GM12865 (cell line): ENCODE results near the gene AMDHD1.

Experiments
- DNase-seq: peaks from one replicate; pipeline ENCODE4 v3.0.0; 2010; ENCODE audit warnings: low read depth
- H3K4me3 ChIP-seq: 2 replicates; pipeline ENCODE4 v1.5.1; 2011; ENCODE audit warnings: mild to moderate bottlenecking, low read depth, low read length, control low read depth
- CTCF ChIP-seq: IDR thresholded peaks from 2 replicates; pipeline ENCODE4 v1.5.1; 2011; ENCODE audit warnings: low read length, control low read depth, low read depth, inconsistent platforms; ENCODE audit not compliant: insufficient read depth; ENCODE audit errors: missing control alignments

AMDHD1 gene

GRCh38 chr12:95980437-95980836, 37.3 kb downstream of the AMDHD1 start:
- no peak for TF ChIP-seq CTCF
- no peak for DNase-seq
- no peak overlapping the region for H3K4me3 ChIP-seq

DNA sequence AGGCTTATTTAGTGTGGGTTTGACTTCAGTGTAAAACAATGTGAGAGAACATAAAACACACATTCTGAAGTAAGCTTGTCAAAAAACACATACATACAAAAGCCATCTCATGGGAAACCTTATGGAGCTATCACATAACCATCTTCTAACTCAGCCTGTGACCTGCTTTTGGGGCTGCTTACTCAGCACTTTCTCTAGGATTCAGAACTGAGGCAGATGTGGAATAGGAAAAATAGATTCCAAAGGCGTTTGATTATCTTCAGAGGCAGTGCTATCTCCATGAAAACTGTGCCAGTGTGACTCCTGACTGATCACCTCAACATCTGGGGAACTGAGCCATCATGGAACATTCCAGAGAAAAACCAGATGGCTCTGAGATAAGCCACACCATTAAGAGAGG, 39.5 kb downstream of the AMDHD1 start:
- H3K4me3 ChIP-seq: no peak overlapping the region
- no peak for TF ChIP-seq CTCF
- no peak for DNase-seq

DNA sequence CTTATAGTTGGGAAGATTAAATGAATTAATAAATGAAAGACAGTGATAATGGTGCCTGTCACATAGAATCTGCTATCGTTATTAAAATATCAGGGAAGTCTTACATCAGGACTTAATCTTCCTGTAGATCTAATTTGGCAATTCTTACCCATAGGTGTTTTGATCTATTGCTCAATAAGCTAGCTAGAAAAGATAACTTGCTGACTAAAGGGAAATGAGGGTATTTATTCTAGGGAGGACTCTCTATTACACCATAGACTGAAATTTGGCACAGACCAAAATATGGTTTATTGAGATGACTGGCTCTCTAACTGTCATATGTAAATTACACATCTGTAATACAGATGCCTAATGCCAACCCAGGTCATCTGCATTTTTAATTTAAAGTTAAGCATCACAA, 41.6 kb downstream of the AMDHD1 start:
- no peak overlapping the region for H3K4me3 ChIP-seq
- no peak for TF ChIP-seq CTCF

DNA sequence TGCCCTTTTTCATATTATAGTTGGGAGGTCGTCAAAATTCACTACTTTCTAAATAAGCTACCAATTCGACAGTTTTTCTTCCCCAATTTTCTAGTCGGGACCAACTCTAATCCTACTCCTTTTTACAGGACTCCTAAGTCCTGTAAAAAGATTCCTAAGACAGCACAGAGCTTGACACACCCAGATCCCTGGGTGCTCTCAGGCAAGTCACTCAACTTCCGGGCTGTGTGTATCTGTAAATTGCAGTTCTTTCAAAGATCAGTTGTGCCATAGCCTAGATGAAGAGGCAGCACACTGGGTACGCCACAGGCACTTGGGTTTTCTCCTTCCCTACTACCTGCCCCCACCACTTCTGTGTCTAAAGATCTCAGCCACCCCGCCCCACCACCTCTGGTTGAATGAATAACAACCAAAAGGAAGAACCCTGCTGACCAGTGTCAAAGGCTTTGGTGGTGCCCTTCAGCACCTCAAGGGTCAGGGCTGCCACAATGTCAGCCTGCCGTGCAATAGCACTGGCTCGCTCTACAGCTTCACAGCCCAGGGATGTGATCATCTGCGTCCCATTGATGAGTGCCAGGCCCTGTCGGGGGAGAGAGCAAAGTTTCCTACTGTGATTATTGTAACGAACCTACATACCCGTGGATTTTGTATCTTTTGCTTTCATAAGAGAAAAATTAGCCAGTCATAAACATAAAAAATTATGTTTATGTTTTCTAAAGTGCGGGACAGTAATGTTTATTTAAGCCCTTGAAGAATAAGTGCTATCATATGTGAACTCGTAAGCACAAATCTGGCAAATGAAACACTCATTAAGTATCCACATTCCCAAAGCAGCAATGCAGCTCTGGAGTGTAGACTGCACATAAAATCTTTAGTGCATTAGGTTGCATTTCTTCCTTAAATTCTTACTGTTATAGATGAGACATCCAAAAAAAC, 43.8 kb downstream of the AMDHD1 start:
- DNase-seq: no peak
- no peak for TF ChIP-seq CTCF
- H3K4me3 ChIP-seq: no peak overlapping the region

More for the DNA sequence above, 41.6 kb downstream of the AMDHD1 start:
- no peak for DNase-seq

DNA sequence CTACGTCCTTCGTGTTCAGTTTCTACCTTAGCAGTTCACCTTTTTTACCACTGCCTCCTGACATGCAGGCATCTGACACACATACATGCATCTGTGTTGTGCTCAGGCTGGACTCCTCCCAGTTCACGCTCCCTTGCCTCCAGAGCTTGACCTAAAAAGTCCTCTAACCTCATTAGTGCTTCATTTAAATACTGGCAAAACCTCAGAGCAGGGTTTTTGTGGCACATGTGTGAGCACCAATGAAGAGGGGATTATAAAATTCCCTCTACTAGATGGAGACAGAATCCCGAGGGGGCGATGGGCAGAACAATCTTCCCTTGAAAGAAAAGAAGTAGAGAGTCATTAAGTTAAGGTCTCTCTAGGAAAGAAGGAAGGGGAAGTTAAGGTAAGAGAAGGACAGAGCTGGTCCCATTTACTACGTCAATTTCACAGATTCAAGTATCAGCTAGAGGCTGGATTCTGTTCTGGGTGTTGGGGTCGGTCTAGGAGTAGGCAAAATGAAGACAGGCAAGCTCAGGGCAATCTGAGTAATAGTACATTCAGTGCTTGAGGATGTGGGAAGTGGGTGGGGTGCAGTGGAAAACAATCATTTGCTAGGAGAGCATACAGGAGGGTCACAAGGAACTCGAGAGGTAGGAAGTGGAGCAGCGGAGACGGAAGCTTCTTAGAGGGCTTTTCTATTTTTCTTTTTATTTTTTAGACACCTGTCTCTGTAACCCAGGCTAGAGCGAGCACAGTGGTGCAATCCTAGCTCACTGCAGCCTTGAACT, 45.6 kb downstream of the AMDHD1 start:
- no peak for DNase-seq
- TF ChIP-seq CTCF: no peak
- H3K4me3 ChIP-seq: no peak overlapping the region

DNA sequence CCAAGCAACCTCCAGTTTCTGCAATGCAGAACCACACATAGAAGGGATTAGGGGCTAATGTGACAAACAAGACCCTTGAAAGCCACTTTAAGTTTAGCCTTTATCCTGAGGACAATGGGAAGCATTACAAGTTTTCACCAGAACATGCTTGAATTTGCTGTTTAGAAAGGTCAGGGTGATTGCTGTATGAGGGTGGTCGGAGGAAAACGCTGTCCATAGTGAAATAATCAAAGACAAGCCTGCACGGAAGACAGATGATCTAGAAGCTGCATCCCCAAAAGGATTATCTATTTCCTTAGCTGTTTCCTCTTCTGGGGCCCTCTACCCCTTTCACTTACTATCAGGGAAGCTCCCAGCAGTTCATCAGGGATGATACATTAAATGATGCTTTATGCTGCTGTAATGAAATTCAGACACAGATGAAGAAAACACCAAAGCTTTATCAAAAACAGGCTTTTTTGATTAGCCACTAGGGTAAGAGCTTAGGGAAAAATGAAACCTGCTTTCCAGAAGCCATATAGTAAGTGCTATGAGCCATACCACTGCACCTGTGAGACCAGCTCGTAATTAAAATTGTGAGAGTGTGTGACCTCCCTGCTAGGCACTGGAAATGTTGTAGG, 46.5 kb downstream of the AMDHD1 start:
- DNase-seq: no peak
- H3K4me3 ChIP-seq: no peak overlapping the region
- TF ChIP-seq CTCF: no peak
